NCI-H2196 treated with DMSO at 0.1 percent for 48 hours (cell line): Measurements from ENCODE around the gene AK1.

ENCODE experiments used
- DNase-seq: peaks from one replicate; lab custom pipeline; 2025; ENCODE audit not compliant: unreplicated experiment; lab: John Stamatoyannopoulos, UW

Gene AK1

GRCh38 chr9:127877566-127877998 is at the start of gene AK1:
AK1 (minus strand) TSS chr9:127877675; CDS start chr9:127874617, 3,058 bp downstream.
- peak; percentile 21 for DNase-seq

GRCh38 chr9:127926906-127927200 is 49.4 kb upstream of the AK1 start:
- DNase-seq: no peak

- DNase-seq: no peak
Observed at GRCh38 chr9:127925959-127926905, 48.8 kb upstream of the AK1 start.

- DNase-seq: no peak
Observed at GRCh38 chr9:127924736-127925444, 47.4 kb upstream of the AK1 start.

GRCh38 chr9:127923771-127924170 is 46.3 kb upstream of the AK1 start:
- no peak for DNase-seq

- no peak for DNase-seq
Observed at GRCh38 chr9:127923046-127923445, 45.6 kb upstream of the AK1 start.

GRCh38 chr9:127921557-127922120 is 44.2 kb upstream of the AK1 start:
- peak; percentile 36 for DNase-seq

- no peak for DNase-seq
Observed at GRCh38 chr9:127920794-127921193, 43.3 kb upstream of the AK1 start.

- DNase-seq: no peak
Observed at GRCh38 chr9:127919253-127919815, 41.9 kb upstream of the AK1 start.

- DNase-seq: no peak
Observed at GRCh38 chr9:127918183-127919107, 41.0 kb upstream of the AK1 start.

GRCh38 chr9:127917603-127918002 is 40.1 kb upstream of the AK1 start:
- DNase-seq: no peak

GRCh38 chr9:127916720-127917581 is 39.5 kb upstream of the AK1 start, which contains the start of gene ST6GALNAC4:
ST6GALNAC4 (minus strand) TSS chr9:127917041; CDS start chr9:127916419, 622 bp downstream.
- peak; percentile 83 for DNase-seq

- no peak for DNase-seq
Observed at GRCh38 chr9:127915801-127916719, 38.6 kb upstream of the AK1 start.

- DNase-seq: no peak
Observed at GRCh38 chr9:127915325-127915752, 37.9 kb upstream of the AK1 start.

- DNase-seq: no peak
Observed at GRCh38 chr9:127913682-127914081, 36.2 kb upstream of the AK1 start.

- peak; percentile 37 for DNase-seq
Observed at GRCh38 chr9:127912882-127913281, 35.4 kb upstream of the AK1 start.

- DNase-seq: no peak
Observed at GRCh38 chr9:127912296-127912695, 34.8 kb upstream of the AK1 start.

GRCh38 chr9:127910613-127911205 is 33.2 kb upstream of the AK1 start:
- DNase-seq: no peak
